C4-2B (cell line): ENCODE measurements around the gene RPL36.

Experiments used
- H3K27ac ChIP-seq: fragments of 450-650 bp; 2 replicates; pipeline ENCODE4 v1.5.1; 2017
- ZFX ChIP-seq: fragments of 450-650 bp; IDR thresholded peaks from 2 replicates; pipeline ENCODE4 v1.6.1; 2017
- TF ChIP-seq, protein P1 (sequence below): fragments of 450-650 bp; conservative IDR thresholded peaks from 2 replicates; pipeline ENCODE4 v1.5.1; 2017; ENCODE audit warnings: mild to moderate bottlenecking

RPL36 gene

DNA sequence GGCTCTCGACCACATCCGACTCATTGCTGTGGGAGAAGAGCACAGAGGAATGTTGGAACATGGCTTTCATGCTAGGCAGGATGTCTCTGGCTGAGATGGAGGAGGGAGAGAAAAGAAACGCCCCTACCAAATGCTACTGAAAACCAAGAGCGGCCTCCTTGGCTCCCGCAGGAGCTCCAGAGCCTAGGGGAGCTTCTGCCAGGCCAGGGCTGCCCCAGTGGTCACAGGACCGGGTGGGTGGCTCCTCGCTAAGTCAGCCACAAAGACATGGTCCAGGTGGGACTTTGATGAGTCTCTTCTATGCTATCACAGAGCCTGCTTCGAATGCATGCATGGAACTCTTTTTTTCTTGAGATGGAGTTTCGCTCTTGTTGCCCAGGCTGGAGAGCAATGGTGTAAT, 23.1 kb downstream of the RPL36 start:
- no peak for TF ChIP-seq ZFX
- TF ChIP-seq, protein P1, sequence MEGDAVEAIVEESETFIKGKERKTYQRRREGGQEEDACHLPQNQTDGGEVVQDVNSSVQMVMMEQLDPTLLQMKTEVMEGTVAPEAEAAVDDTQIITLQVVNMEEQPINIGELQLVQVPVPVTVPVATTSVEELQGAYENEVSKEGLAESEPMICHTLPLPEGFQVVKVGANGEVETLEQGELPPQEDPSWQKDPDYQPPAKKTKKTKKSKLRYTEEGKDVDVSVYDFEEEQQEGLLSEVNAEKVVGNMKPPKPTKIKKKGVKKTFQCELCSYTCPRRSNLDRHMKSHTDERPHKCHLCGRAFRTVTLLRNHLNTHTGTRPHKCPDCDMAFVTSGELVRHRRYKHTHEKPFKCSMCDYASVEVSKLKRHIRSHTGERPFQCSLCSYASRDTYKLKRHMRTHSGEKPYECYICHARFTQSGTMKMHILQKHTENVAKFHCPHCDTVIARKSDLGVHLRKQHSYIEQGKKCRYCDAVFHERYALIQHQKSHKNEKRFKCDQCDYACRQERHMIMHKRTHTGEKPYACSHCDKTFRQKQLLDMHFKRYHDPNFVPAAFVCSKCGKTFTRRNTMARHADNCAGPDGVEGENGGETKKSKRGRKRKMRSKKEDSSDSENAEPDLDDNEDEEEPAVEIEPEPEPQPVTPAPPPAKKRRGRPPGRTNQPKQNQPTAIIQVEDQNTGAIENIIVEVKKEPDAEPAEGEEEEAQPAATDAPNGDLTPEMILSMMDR = no peak
- H3K27ac ChIP-seq = no peak overlapping the region

DNA sequence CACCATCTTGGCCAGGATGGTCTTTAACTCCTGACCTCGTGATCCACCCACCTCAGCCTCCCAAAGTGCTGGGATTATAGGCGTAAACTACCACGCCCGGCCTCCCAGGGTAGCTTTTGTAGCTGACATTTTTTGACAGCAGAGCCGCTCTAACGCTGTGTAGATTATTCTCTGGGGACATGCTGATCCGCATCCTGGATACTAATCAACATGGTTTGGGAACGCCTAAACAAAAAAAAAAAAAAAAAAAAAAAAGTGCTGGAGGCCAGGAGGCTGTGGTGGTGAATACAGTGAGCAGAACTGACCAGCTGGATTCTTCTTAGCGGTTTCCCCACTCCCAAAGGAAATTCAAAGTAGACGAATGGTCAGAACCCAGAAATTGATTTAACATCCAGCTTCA, 24.7 kb downstream of the RPL36 start:
- no peak for TF ChIP-seq ZFX

DNA sequence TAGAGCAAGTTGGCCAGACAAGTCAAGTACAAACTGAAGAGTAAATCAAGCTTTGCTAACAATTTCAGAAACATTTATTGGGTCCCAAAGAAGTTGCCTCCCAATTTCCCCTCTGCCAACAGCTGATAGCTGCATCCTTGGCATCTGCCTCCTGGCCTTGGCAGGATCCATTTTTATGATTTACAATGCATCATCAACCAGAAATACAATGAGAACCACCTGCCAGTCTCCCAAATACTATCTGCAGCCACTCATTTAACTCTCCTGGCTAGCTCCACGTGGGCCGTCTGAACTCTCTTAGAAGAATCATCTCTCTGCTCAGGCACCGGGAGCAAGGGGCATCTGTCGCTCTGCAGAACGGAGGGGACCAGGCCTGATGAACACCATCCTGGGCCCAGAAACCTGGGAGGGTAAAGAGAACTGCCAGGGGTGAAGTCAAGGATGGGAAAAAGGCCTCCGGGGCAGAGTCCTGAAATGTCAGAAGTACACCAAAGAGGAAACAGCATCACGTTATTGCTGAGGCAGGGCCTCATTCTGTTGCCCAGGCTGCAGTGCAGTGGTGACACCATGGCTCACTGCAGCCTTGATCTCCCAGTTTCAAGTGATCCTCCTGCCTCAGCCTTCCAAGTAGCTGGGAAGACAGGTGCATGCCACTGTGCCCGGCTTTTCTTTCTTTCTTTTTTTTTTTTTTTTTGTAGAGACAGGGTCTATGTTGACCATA, 27.3 kb downstream of the RPL36 start:
- TF ChIP-seq ZFX = no peak
- TF ChIP-seq, protein P1 = no peak
- H3K27ac ChIP-seq = peak overlapping the region; percentile 84; the same call in 1 of the 2 replicates

More for the DNA sequence above, 24.7 kb downstream of the RPL36 start:
- H3K27ac ChIP-seq = no peak overlapping the region

DNA sequence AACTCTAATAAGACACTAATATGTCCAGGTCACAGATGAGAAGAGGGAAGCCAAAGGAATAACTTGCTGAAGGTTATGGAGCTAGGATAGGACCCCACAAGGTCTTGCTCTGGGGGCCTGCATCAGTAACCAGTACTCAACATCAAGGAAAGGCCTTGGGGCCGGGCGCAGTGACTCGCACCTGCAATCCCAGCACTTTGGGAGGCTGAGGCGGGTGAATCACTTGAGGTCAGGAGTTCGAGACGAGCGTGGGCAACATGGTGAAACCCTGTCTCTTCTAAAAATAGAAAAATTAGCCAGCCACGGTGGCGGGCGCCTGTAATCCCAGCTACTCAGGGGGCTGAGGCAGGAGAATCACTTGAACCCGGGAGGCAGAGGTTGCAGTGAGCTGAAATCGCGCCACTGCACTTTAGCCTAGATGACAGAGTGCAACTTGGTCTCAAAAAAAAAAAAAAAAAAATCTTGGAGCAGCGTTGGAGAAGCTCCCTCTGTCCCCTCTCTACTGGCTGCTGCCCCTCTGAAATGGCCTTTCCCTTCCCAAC, 28.0 kb downstream of the RPL36 start:
- peak overlapping the region; percentile 84 for H3K27ac ChIP-seq
- no peak for TF ChIP-seq ZFX
- TF ChIP-seq, protein P1 = no peak

DNA sequence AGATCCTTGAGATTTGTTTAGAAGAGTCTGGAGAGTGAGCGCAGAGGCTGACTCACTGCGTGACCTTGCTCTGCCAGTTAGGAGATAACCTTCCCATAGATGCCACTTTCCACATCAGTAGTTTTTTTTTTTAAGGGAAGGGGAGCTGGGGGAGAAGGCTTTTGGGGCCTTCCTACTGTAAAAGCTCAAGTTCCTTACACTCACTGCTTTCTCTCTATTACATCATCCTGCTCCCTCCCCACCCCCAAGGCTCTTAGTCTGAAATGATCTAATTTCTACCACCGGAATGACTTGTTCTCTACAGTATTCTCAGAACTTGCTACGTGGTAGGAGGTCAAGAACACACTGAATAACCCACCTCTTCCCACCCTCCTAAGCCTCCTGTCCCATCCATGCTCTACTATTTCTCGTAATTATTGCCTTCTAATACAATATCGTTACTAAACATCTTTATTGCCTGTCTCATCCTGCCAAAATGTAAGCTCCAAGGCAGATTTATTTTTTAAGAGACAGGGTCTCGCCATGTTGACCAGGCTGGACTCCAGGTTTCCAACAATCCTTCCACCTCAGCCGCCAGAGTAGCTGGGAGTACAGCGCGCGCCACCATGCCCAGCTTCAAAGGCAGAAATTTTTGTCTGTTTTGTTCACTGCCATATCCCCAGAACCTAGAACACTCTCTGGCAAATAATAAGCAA, 28.6 kb downstream of the RPL36 start:
- peak overlapping the region; percentile 84 for H3K27ac ChIP-seq
- TF ChIP-seq, protein P1 = no peak
- no peak for TF ChIP-seq ZFX

DNA sequence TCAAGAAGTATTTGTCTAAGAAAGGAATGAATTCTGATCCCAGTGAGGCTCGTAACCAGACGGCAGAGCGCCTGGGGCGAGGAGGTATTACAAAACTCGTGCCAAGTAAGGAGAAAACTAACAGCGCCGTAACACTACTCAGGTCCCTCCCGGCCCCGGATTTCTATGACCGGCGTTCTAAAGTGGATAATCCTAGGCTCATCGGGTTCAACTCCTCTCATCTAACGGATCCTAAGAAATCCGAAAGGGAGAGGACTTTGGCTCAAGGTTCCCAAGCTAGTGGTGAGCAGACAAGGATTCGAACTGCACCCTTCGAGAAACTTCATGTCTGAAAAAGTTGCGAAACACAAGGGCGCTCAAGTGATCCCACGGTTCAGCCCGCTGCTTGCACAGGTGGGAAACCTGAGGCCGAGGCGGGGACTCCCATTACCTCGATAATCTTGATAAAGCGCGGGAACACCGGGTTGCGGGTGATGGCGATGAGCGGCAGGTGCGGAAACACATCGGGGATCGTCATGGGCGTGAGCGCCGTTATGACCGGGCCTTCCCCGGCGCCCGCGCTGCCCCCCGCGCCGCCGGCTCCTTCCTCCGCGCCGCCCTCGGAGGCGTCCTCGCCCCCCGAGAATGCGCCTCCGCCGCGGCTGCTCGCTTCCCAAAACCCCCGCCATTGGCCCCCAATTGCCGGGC, 29.3 kb downstream of the RPL36 start:
- H3K27ac ChIP-seq = peak overlapping the region; percentile 84
- TF ChIP-seq, protein P1 = no peak
- TF ChIP-seq ZFX = no peak; the same call in 1 of the 2 replicates

DNA sequence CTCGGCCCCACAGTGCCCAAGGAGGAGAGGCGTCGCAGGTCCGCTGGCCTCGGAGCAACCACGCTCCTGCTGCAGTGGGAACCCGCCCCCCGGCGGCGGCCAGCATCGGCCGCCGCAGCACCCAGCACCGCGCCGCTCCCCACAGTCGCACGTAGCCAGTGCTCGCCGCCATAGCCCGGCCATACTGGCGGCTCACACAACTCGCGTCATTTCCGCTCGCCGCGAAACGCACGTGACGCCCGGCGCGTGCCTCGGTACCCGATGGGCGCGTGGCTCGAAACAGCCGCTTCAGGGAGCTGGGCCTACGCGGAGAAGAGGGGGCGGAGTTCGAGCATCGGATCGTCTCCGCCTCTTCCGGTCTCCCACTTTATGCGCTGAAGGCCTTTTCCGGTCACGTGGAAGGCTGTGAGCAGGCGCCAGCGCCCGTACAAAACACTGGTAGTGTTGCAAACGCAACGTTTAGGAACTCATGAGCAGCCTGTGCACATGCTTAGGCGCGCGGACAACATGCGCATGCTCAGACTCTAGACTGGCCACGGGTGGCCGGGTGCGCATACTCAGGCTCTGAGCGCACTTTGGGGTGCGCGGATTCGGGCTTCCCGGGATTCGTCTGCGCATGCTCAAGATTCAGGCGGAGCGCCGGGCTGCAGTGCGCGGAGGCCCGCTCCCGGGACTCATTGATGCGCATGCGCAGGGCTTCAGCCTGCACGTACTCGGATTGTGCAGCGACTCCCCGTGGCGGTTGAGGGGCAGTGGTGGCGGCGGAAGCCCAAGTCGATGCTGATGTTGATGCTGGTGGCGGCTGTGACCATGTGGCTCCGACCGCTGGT, 30.1 kb downstream of the RPL36 start, which contains the start of the genes CATSPERD and LONP1:
TSS of gene CATSPERD (plus strand) at position 677 of the 830 bp plus-strand sequence. CDS start at position 778, 101 bp downstream.
TSS of gene LONP1 (minus strand) at position 186 of the 830 bp plus-strand sequence. CDS start at position 172, 14 bp downstream.
- peak; percentile 52; the same call in 1 of the 2 replicates for TF ChIP-seq ZFX
- TF ChIP-seq, protein P1 = peak; percentile 97
- H3K27ac ChIP-seq = peak within 1 kb of the TSS; percentile 84
